Prostate gland (tissue), 2 donors: Measurements from ENCODE around the gene ZNF628.

Experiments used
- CTCF ChIP-seq, 4 experiments: fragments of 200-600 bp in 2 of 4; fragments of 450-650 bp in 2 of 4; sonication (generic) in 2 of 4; IDR thresholded peaks; 1 replicate in 3 of 4; 2 replicates in 1 of 4; pipeline ENCODE4 v1.5.1; 2016 to 2019; ENCODE audit warnings: antibody characterized with exemption in 4 of 4, mild to moderate bottlenecking in 2 of 4, moderate library complexity in 2 of 4
- POLR2A ChIP-seq: fragments of 450-650 bp; IDR thresholded peaks from one replicate; pipeline ENCODE4 v1.6.1; 2016; ENCODE audit warnings: antibody characterized with exemption, mild to moderate bottlenecking
- POLR2AphosphoS5 ChIP-seq: sonication (generic); formaldehyde crosslinking; IDR thresholded peaks from one replicate; pipeline ENCODE4 v1.6.1; 2017; ENCODE audit warnings: antibody characterized with exemption

GRCh38 chr19:55504981-55505380 is 28.6 kb downstream of the ZNF628 start:
- TF ChIP-seq CTCF (IDR thresholded peaks at IDR 0.05) (no peak), POLR2A (no peak), POLR2AphosphoS5 (no peak)
